Neural progenitor cell (in vitro differentiated cells): Measurements from ENCODE around the gene PLIN4. TPM values are rescaled to one million over a fixed set of nuclear protein-coding genes. Genes with fewer than 3 reads are reported as not detected.
"Not testable (repeated sequence)": the region's sequence is repeated elsewhere in the genome, so short reads cannot be mapped to it uniquely, and the experiment has no call there.

Experiments used
- DNase-seq: peaks from one replicate; pipeline ENCODE4 v3.0.0-alpha.2; 2016; ENCODE audit warnings: low spot score
- H2AFZ ChIP-seq: fragments of 200-600 bp; sonication (generic); replicated peaks from 2 replicates; pipeline ENCODE4 v1.6.1; 2016; ENCODE audit warnings: antibody characterized with exemption
- H3F3A ChIP-seq: fragments of 200-600 bp; sonication (generic); 2 replicates; pipeline ENCODE4 v1.6.1; 2016; ENCODE audit warnings: antibody characterized with exemption, low read depth
- H3K27ac ChIP-seq: fragments of 200-600 bp; sonication (generic); 2 replicates; pipeline ENCODE4 v1.5.1; 2016; ENCODE audit warnings: mild to moderate bottlenecking
- H3K27me3 ChIP-seq: fragments of 200-600 bp; sonication (generic); 2 replicates; pipeline ENCODE4 v1.6.1; 2016; ENCODE audit warnings: mild to moderate bottlenecking, moderate library complexity
- H3K36me3 ChIP-seq: fragments of 200-600 bp; sonication (generic); 2 replicates; pipeline ENCODE4 v1.5.1; 2016
- H3K4me1 ChIP-seq: fragments of 200-600 bp; sonication (generic); 2 replicates; pipeline ENCODE4 v1.6.1; 2016; ENCODE audit warnings: mixed run types
- H3K4me2 ChIP-seq: fragments of 200-600 bp; sonication (generic); 2 replicates; pipeline ENCODE4 v1.6.1; 2016
- H3K4me3 ChIP-seq: fragments of 200-600 bp; sonication (generic); 2 replicates; pipeline ENCODE4 v1.5.1; 2016
- H3K79me2 ChIP-seq: fragments of 200-600 bp; sonication (generic); 2 replicates; pipeline ENCODE4 v1.6.1; 2016; ENCODE audit warnings: low read depth
- H3K9ac ChIP-seq: fragments of 200-600 bp; sonication (generic); 2 replicates; pipeline ENCODE4 v1.6.1; 2016
- H3K9me3 ChIP-seq: fragments of 200-600 bp; sonication (generic); 2 replicates; pipeline ENCODE4 v1.5.1; 2016; ENCODE audit warnings: low read depth
- H4K20me1 ChIP-seq: fragments of 200-600 bp; sonication (generic); 2 replicates; pipeline ENCODE4 v1.6.1; 2016; ENCODE audit warnings: low read depth
- H3K27ac Mint-ChIP-seq: 3 replicates; pipeline ENCODE4 v1.8.0; 2021; ENCODE audit warnings: mixed read lengths
- H3K27me3 Mint-ChIP-seq: 2 replicates; pipeline ENCODE4 v1.8.0; 2022; ENCODE audit warnings: low read depth, mild to moderate bottlenecking, inconsistent platforms, moderate library complexity, mixed read lengths; ENCODE audit not compliant: insufficient read depth
- H3K36me3 Mint-ChIP-seq: 3 replicates; pipeline ENCODE4 v1.8.0; 2021; ENCODE audit warnings: mixed read lengths
- H3K4me1 Mint-ChIP-seq: 3 replicates; pipeline ENCODE4 v1.8.0; 2021; ENCODE audit warnings: mixed read lengths
- H3K4me3 Mint-ChIP-seq: 3 replicates; pipeline ENCODE4 v1.8.0; 2021; ENCODE audit warnings: mild to moderate bottlenecking, moderate library complexity, mixed read lengths
- H3K9me3 Mint-ChIP-seq: 3 replicates; pipeline ENCODE4 v1.8.0; 2020; ENCODE audit warnings: mixed read lengths
- CTCF ChIP-seq: fragments of 200-600 bp; sonication (generic); IDR thresholded peaks from 2 replicates; pipeline ENCODE4 v1.5.1; 2017; ENCODE audit warnings: antibody characterized with exemption, mild to moderate bottlenecking
- EZH2 ChIP-seq: fragments of 200-600 bp; sonication (generic); IDR thresholded peaks from 2 replicates; pipeline ENCODE4 v1.6.1; 2017; ENCODE audit warnings: antibody characterized with exemption, mild to moderate bottlenecking, moderate library complexity
- EZH2phosphoT487 ChIP-seq: fragments of 200-600 bp; sonication (generic); IDR thresholded peaks from 2 replicates; pipeline ENCODE4 v1.6.1; 2017; ENCODE audit warnings: antibody characterized with exemption
- total RNA-seq: library from RNA; depleted of rRNA; stranded (reverse); fragments of >200 nt; gene quantifications from 2 replicates; pipeline ENCODE4 v1.2.3, GENCODE V29; 2015; ENCODE audit warnings: low replicate concordance

Gene PLIN4
- total RNA-seq, 1 donor from 2014 or later: not detected

DNA sequence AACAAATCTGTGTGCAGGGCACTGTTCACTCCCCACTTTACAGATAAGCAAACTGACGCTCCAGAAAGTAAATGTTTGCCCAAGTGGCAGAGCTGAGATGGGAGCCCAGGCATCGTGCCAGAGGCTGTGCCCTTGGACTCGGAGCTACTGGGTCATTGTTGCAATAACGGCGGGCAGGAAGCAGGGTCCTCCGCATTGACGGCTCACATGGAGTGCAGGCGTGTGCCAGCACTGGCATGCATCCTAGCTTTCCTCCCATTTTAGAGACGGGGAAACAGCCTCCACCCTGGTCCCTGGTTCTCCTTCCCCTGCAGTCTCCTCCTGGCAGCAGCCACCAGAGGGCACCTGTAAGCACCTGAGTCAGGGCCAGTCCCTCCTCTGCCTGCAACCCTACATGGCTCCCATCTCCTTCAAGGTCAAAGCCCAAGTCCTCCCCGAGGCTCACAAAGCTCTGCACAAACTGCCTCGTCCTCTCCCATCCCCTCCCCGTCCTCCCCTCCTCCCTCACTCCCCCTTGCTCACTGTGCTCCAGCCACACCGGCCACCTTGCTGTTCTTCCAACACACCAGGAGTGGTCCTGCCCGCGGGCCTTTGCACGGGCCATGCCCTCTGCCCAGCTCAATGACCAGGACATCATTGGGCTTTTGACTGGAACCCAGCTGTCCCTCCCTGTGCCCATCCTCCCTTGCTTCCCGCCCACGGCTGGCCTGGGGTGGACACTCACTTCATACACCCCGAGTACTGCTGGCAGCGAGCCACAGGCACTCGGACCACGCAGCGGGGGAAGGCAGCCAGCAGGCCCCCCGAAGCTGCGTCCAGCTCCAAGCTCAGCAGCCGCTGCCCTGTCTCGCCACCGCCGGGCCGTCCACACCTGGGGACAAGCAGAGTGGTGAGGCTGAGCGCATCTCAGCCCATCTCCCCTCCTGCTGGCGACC, 29.3 kb upstream of the PLIN4 start:
- Mint-ChIP-seq H3K4me3 (no peak overlapping the region), H3K27me3 (no peaks in the 10 kb centered on the region), H3K9me3 (no peaks in the 10 kb centered on the region), H3K27ac (no peak overlapping the region), H3K4me1 (no peaks in the 10 kb centered on the region), H3K36me3 (peaks cover 3% of the 10 kb centered on the region)
- H3K27me3 ChIP-seq: no peaks in the 10 kb centered on the region
- no peaks in the 10 kb centered on the region for H3F3A ChIP-seq
- TF ChIP-seq EZH2phosphoT487: no peak
- TF ChIP-seq CTCF: peak; percentile 28
- no peaks in the 10 kb centered on the region for H3K36me3 ChIP-seq
- H3K4me3 ChIP-seq: no peak overlapping the region
- H3K4me1 ChIP-seq: no peaks in the 10 kb centered on the region
- no peaks in the 10 kb centered on the region for H3K79me2 ChIP-seq
- no peak overlapping the region for H3K4me2 ChIP-seq
- no peak overlapping the region for H3K27ac ChIP-seq
- H3K9ac ChIP-seq: no peak overlapping the region
- no peak for DNase-seq
- no peaks in the 10 kb centered on the region for H3K9me3 ChIP-seq
- no peak overlapping the region for H2AFZ ChIP-seq
- peaks cover 10% of the 10 kb centered on the region for H4K20me1 ChIP-seq

- no peaks in the 10 kb centered on the region for H3K27me3 ChIP-seq
- H3K9me3 ChIP-seq: no peaks in the 10 kb centered on the region
- no peaks in the 10 kb centered on the region for H3K79me2 ChIP-seq
- no peak for TF ChIP-seq CTCF
- no peak for TF ChIP-seq EZH2phosphoT487
- Mint-ChIP-seq H3K9me3 (no peaks in the 10 kb centered on the region), H3K36me3 (peaks cover 2% of the 10 kb centered on the region), H3K4me1 (no peaks in the 10 kb centered on the region), H3K4me3 (no peak overlapping the region), H3K27me3 (peaks cover 4% of the 10 kb centered on the region), H3K27ac (no peak overlapping the region)
- no peak overlapping the region for H3K27ac ChIP-seq
- peaks cover 2% of the 10 kb centered on the region for H3F3A ChIP-seq
- no peak for DNase-seq
- no peak overlapping the region for H3K4me3 ChIP-seq
- H2AFZ ChIP-seq: no peak overlapping the region
- H4K20me1 ChIP-seq: peaks cover 7% of the 10 kb centered on the region
- no peak overlapping the region for H3K9ac ChIP-seq
- no peaks in the 10 kb centered on the region for H3K36me3 ChIP-seq
- no peak overlapping the region for H3K4me2 ChIP-seq
- no peaks in the 10 kb centered on the region for H3K4me1 ChIP-seq
Observed at GRCh38 chr19:4543842-4544647, 25.8 kb upstream of the PLIN4 start.

GRCh38 chr19:4542896-4543841, 24.9 kb upstream of the PLIN4 start:
- Histone ChIP-seq H3F3A (peaks cover 2% of the 10 kb centered on the region), H2AFZ (no peak overlapping the region), H3K9ac (no peak overlapping the region), H4K20me1 (peaks cover 7% of the 10 kb centered on the region), H3K4me2 (no peak overlapping the region), H3K36me3 (no peaks in the 10 kb centered on the region), H3K9me3 (no peaks in the 10 kb centered on the region), H3K4me3 (no peak overlapping the region), H3K27ac (no peak overlapping the region), H3K27me3 (peaks cover under 1% of the 10 kb centered on the region), H3K4me1 (no peaks in the 10 kb centered on the region), H3K79me2 (no peaks in the 10 kb centered on the region)
- Mint-ChIP-seq H3K9me3 (no peaks in the 10 kb centered on the region), H3K4me1 (no peaks in the 10 kb centered on the region), H3K4me3 (peak overlapping the region; percentile 43), H3K27ac (no peak overlapping the region), H3K27me3 (peaks cover 4% of the 10 kb centered on the region), H3K36me3 (no peaks in the 10 kb centered on the region)
- DNase-seq: no peak
- TF ChIP-seq CTCF: no peak
- no peak for TF ChIP-seq EZH2phosphoT487
- no peak for TF ChIP-seq EZH2

DNA sequence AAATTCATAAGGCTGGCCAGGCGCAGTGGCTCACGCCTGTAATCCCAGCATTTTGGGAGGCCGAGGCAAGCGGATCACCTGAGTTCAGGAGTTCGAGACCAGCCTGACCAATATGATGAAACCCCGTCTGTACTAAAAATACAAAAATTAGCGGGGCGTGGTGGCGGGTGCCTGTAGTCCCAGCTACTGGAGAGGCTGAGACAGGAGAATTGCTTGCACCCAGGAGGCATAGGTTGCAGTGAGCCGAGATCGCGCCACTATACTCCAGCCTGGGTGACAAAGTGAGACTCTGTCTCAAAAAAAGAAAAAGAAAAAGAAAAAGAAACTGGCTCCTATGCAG, 23.5 kb upstream of the PLIN4 start:
- H3K9me3 ChIP-seq, H3K4me1 Mint-ChIP-seq, H3K4me2 ChIP-seq, DNase-seq, H4K20me1 ChIP-seq, H3K27ac Mint-ChIP-seq, H3K4me3 Mint-ChIP-seq, H2AFZ ChIP-seq, H3K27ac ChIP-seq, H3F3A ChIP-seq, H3K79me2 ChIP-seq, H3K27me3 Mint-ChIP-seq, H3K4me3 ChIP-seq, H3K36me3 ChIP-seq, H3K9me3 Mint-ChIP-seq, H3K36me3 Mint-ChIP-seq, H3K4me1 ChIP-seq, H3K9ac ChIP-seq: not testable (repeated sequence)
- peaks cover 13% of the 10 kb centered on the region for H3K27me3 ChIP-seq
